CD4-positive, alpha-beta T cell (primary cell): ENCODE measurements around the gene PUS7. TPM values are rescaled to one million over a fixed set of nuclear protein-coding genes. Genes with fewer than 3 reads are reported as not detected.
A peak's percentile ranks its signal among the peaks of the same experiment; 100 is the strongest.

Experiments used
- ATAC-seq: fragments of 200-7000 bp; cut with Tn5 transposase; one replicate; pipeline ENCODE4 v1.10.0; 2022; ENCODE audit warnings: mild to moderate bottlenecking; ENCODE audit not compliant: poor library complexity
- CTCF ChIA-PET: fragments of 350-600 bp; sonication (Branson Sonifier 250); formaldehyde crosslinking; loops from one replicate; lab custom pipeline; 2021; ENCODE audit warnings: antibody characterized with exemption, inconsistent platforms; lab: Charles Lee
- POLR2A ChIA-PET: fragments of 350-600 bp; sonication (Branson Sonifier 250); formaldehyde crosslinking; loops from one replicate; lab custom pipeline; 2021; ENCODE audit warnings: antibody characterized with exemption, inconsistent platforms; lab: Charles Lee
- DNase-seq, 14 experiments: peaks; one replicate each; pipeline ENCODE4 v3.0.0-alpha.2; 2013 to 2020; ENCODE audit warnings: mixed read lengths in 2 of 14
- H3K27ac ChIP-seq, 2 donors: one replicate each; pipeline versions ENCODE4 v1.5.1 to v1.7.0; 2013; ENCODE audit warnings: low read length in 2 of 2, low read depth in 1 of 2, mild to moderate bottlenecking in 1 of 2
- H3K27me3 ChIP-seq, 2 experiments: 1 replicate in 1 of 2; 2 replicates in 1 of 2; pipeline versions ENCODE4 v1.6.1 to v1.7.0; 2013; ENCODE audit warnings: low read length in 2 of 2, control low read depth in 1 of 2, mild to moderate bottlenecking in 1 of 2, moderate library complexity in 1 of 2; ENCODE audit not compliant: insufficient read depth in 2 of 2, control insufficient read depth in 1 of 2
- H3K36me3 ChIP-seq: one replicate; pipeline ENCODE4 v1.6.1; 2013; ENCODE audit warnings: low read length, control low read depth; ENCODE audit not compliant: insufficient read depth
- H3K4me1 ChIP-seq: one replicate; pipeline ENCODE4 v1.6.1; 2013; ENCODE audit warnings: low read length, control low read depth; ENCODE audit not compliant: insufficient read depth
- H3K4me3 ChIP-seq: one replicate; pipeline ENCODE4 v1.5.1; 2013; ENCODE audit warnings: mild to moderate bottlenecking, low read length, moderate library complexity
- H3K9me3 ChIP-seq, 2 experiments: 1 replicate in 1 of 2; 2 replicates in 1 of 2; pipeline versions ENCODE4 v1.6.1 to v1.7.0; 2013; ENCODE audit warnings: low read length in 2 of 2, mild to moderate bottlenecking in 2 of 2, control low read depth in 1 of 2, moderate library complexity in 1 of 2; ENCODE audit not compliant: control insufficient read depth in 1 of 2, insufficient read depth in 1 of 2
- H3K27ac Mint-ChIP-seq: one replicate; pipeline ENCODE4 v1.8.0; 2020; ENCODE audit warnings: mixed read lengths
- H3K27me3 Mint-ChIP-seq: one replicate; pipeline ENCODE4 v1.8.0; 2021; ENCODE audit warnings: mixed read lengths
- H3K36me3 Mint-ChIP-seq: one replicate; pipeline ENCODE4 v1.8.0; 2021; ENCODE audit warnings: low read depth, mixed read lengths
- H3K4me1 Mint-ChIP-seq: one replicate; pipeline ENCODE4 v1.8.0; 2021; ENCODE audit warnings: low read depth, mixed read lengths
- H3K4me3 Mint-ChIP-seq: one replicate; pipeline ENCODE4 v1.8.0; 2020; ENCODE audit warnings: mild to moderate bottlenecking, mixed read lengths
- H3K9me3 Mint-ChIP-seq: one replicate; pipeline ENCODE4 v1.8.0; 2020; ENCODE audit warnings: mixed read lengths
- intact Hi-C, 2 experiments: fragments of 100-400 bp; cut with DNase I in 1 of 2; cut with micrococcal nuclease in 1 of 2; formaldehyde crosslinking; loops; one replicate each; pipeline versions ENCODE4 v1.15.1 to v1.9.0; 2023 to 2025; cut with DNase I, micrococcal nuclease
- polyA plus RNA-seq, 2 donors: library from polyadenylated mRNA; unstranded; fragments of 120-200 nt; gene quantifications; one replicate each; pipeline ENCODE4 v1.2.1, GENCODE V29; 2013
- total RNA-seq, 174 experiments: library from RNA in 2 of 174; stranded (reverse) in 2 of 174; gene quantifications; one replicate each; pipeline ENCODE4 v1.2.3 and lab custom pipeline; 2021 to 2026
- TF ChIP-seq, protein P1 (sequence below): fragments of 200-600 bp; IDR thresholded peaks from one replicate; pipeline ENCODE4 v1.8.0; 2022; ENCODE audit warnings: antibody characterized with exemption, mild to moderate bottlenecking

PUS7 gene, protein sequence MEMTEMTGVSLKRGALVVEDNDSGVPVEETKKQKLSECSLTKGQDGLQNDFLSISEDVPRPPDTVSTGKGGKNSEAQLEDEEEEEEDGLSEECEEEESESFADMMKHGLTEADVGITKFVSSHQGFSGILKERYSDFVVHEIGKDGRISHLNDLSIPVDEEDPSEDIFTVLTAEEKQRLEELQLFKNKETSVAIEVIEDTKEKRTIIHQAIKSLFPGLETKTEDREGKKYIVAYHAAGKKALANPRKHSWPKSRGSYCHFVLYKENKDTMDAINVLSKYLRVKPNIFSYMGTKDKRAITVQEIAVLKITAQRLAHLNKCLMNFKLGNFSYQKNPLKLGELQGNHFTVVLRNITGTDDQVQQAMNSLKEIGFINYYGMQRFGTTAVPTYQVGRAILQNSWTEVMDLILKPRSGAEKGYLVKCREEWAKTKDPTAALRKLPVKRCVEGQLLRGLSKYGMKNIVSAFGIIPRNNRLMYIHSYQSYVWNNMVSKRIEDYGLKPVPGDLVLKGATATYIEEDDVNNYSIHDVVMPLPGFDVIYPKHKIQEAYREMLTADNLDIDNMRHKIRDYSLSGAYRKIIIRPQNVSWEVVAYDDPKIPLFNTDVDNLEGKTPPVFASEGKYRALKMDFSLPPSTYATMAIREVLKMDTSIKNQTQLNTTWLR
- total RNA-seq: 1 to 10 TPM; 2.7 TPM
- polyA plus RNA-seq (2013, experiment 1 of 2): 3.9 TPM
- polyA plus RNA-seq (2013, experiment 2 of 2): 4.6 TPM
- total RNA-seq (lab: John Stamatoyannopoulos, UW): 5.5 to 134 (median 15.5) reads per million in 172 experiments

DNA sequence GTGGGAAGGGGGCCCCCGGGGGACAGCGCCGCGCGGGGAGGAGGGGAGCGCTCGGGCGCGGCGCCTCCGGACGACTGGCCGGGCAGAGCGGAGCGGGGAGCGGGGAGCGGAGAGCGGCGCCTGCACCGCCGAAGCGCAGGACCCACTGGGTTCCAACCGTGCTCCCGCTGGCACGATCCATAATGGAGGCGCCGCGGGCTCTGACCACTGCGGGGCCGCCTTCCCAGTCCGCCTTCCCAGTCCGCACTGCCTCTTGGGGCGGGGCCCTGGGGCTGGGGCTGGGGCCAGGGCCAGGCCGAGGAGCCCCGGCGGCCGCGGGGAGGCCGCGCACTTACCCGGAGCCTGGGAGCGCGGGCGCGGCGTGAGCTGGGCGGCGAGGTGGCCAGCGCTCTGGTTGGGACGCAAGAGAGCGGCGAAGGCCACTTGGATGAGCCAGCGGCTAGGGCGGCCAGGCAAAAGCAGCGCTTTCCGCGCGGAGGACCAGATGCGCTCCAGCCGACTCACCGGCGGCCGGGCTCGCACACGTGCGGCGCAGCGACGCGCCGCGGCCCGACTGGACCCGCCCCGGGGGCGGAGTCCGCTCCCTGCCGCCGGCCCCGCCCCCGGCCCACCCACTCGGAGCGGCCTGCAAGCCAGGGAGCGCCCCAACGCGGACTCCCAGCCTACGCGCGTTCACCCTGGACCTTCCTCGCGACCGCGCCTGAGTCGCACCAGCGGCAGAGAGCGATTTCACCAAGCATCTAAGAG is at the start of gene PUS7:
Gene PUS7, minus strand, starts transcription at position 555 of the 747 bp plus-strand sequence. CDS start 13,759 bp downstream, outside the sequence.
- H3K27me3 ChIP-seq: no peaks in the 10 kb centered on the region
- CTCF ChIA-PET: interaction anchor here (1.8 kb wide), 1 partner anchor 10 kb away, joined by 7 read pairs; the partner anchor contains the start of gene RINT1
- Mint-ChIP-seq H3K4me1 (peaks cover 15% of the 10 kb centered on the region), H3K27me3 (no peaks in the 10 kb centered on the region), H3K9me3 (no peaks in the 10 kb centered on the region), H3K27ac (peak within 1 kb of the TSS; percentile 85), H3K36me3 (peaks cover 4% of the 10 kb centered on the region), H3K4me3 (peak within 1 kb of the TSS; percentile 98)
- peak within 1 kb of the TSS; percentile 21 to 67 for H3K27ac ChIP-seq
- no peaks in the 10 kb centered on the region for H3K36me3 ChIP-seq
- H3K4me1 ChIP-seq: peaks cover 18% of the 10 kb centered on the region
- TF ChIP-seq, protein P1, sequence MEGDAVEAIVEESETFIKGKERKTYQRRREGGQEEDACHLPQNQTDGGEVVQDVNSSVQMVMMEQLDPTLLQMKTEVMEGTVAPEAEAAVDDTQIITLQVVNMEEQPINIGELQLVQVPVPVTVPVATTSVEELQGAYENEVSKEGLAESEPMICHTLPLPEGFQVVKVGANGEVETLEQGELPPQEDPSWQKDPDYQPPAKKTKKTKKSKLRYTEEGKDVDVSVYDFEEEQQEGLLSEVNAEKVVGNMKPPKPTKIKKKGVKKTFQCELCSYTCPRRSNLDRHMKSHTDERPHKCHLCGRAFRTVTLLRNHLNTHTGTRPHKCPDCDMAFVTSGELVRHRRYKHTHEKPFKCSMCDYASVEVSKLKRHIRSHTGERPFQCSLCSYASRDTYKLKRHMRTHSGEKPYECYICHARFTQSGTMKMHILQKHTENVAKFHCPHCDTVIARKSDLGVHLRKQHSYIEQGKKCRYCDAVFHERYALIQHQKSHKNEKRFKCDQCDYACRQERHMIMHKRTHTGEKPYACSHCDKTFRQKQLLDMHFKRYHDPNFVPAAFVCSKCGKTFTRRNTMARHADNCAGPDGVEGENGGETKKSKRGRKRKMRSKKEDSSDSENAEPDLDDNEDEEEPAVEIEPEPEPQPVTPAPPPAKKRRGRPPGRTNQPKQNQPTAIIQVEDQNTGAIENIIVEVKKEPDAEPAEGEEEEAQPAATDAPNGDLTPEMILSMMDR: no peak
- intact Hi-C loops: loop anchor here in 1 of 2 experiments (1.0 to 10.0 kb wide), 5 partner anchors 13 to 763 kb away; partner anchors contain the start of genes ATXN7L1, NAMPT and SRPK2
- ATAC-seq: peak; percentile 94
- no peaks in the 10 kb centered on the region for H3K9me3 ChIP-seq
- peak; percentile 61 to 92 (median 76) for DNase-seq
- H3K4me3 ChIP-seq: peak within 1 kb of the TSS; percentile 57
- POLR2A ChIA-PET: no interaction called here

DNA sequence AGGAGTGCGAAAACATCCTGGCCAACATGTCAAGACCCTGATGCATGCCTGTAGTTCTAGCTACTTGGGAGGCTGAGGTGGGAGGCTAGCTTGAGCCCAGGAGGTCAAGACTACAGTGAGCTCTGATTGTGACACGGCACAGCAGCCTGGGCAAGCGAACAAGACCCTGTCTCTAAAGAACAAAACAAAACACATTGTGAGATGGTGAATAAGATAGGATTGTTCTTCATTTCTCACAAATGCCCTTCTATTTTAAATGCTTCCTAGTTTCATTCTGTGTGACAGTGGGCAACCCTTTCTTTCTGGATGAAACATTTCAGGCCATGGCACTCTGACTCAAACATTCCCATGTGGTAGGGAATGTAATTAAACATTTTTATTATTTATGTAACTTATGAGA is 45.8 kb upstream of the PUS7 start:
- POLR2A ChIA-PET: no interaction called here
- H3K9me3 ChIP-seq: no peaks in the 10 kb centered on the region
- DNase-seq: no peak
- H3K27me3 Mint-ChIP-seq: no peaks in the 10 kb centered on the region
- TF ChIP-seq, protein P1: no peak
- no peak overlapping the region for H3K4me3 ChIP-seq
- intact Hi-C loops: no loop called here
- peaks cover 58% of the 10 kb centered on the region for H3K36me3 ChIP-seq
- H3K4me3 Mint-ChIP-seq: no peak overlapping the region
- peaks cover 62% of the 10 kb centered on the region for H3K36me3 Mint-ChIP-seq
- H3K27ac ChIP-seq: no peak overlapping the region
- H3K27ac Mint-ChIP-seq: no peak overlapping the region
- H3K27me3 ChIP-seq: no peaks in the 10 kb centered on the region
- no peaks in the 10 kb centered on the region for H3K4me1 ChIP-seq
- CTCF ChIA-PET: no interaction called here
- H3K4me1 Mint-ChIP-seq: no peaks in the 10 kb centered on the region
- peaks cover 3% of the 10 kb centered on the region for H3K9me3 Mint-ChIP-seq
- no peak for ATAC-seq

DNA sequence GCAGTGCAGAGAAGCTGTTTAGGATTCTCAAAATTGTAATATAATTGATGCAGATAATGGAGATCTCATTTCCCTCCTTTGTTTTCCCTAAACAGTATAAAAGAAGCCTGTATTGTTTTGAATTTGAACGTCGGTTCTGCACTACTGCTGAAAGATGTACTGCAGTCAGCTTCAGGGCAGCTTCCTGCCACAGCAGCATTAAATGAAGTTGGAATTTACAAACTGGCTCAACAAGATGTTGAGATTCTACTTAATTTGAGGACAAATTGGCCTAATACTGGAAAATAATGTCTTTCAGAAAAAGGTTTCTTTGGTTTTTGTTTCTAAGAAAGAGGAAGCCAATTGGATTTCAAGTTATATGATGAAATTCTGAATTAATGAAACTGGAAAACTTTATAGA is 45.0 kb upstream of the PUS7 start:
- H3K4me3 Mint-ChIP-seq: no peak overlapping the region
- DNase-seq (no peak), ATAC-seq (no peak)
- H3K27me3 ChIP-seq: no peaks in the 10 kb centered on the region
- peaks cover 1% of the 10 kb centered on the region for H3K9me3 Mint-ChIP-seq
- H3K4me1 ChIP-seq: no peaks in the 10 kb centered on the region
- H3K4me1 Mint-ChIP-seq: no peaks in the 10 kb centered on the region
- no peaks in the 10 kb centered on the region for H3K27me3 Mint-ChIP-seq
- POLR2A ChIA-PET: no interaction called here
- no peak overlapping the region for H3K4me3 ChIP-seq
- intact Hi-C loops: no loop called here
- H3K36me3 ChIP-seq: peaks cover 64% of the 10 kb centered on the region
- no peaks in the 10 kb centered on the region for H3K9me3 ChIP-seq
- peaks cover 67% of the 10 kb centered on the region for H3K36me3 Mint-ChIP-seq
- H3K27ac Mint-ChIP-seq: no peak overlapping the region
- TF ChIP-seq, protein P1: no peak
- H3K27ac ChIP-seq: no peak overlapping the region
- CTCF ChIA-PET: no interaction called here
